HEK293 (cell line): ENCODE measurements around the gene SPINDOC.

ENCODE experiments used
- GLIS1 ChIP-seq: fragments of 450-650 bp; formaldehyde crosslinking; IDR thresholded peaks from 2 replicates; pipeline ENCODE4 v1.5.1; 2016; ENCODE audit warnings: missing biosample characterization, missing genetic modification characterization
- HOXC10 ChIP-seq: sonication (generic); formaldehyde crosslinking; IDR thresholded peaks from 2 replicates; pipeline ENCODE4 v1.8.1; 2023; ENCODE audit warnings: mild to moderate bottlenecking, missing genetic modification reagents
- RBAK ChIP-seq: fragments of 450-650 bp; formaldehyde crosslinking; IDR thresholded peaks from 2 replicates; pipeline ENCODE4 v1.5.1; 2016; ENCODE audit warnings: missing biosample characterization, missing genetic modification characterization
- TCF7L2 ChIP-seq: IDR thresholded peaks from 2 replicates; pipeline ENCODE4 v1.6.1; 2011; ENCODE audit warnings: low read depth, mild to moderate bottlenecking, inconsistent platforms, low read length, moderate library complexity, borderline replicate concordance
- YY1 ChIP-seq: fragments of 450-650 bp; formaldehyde crosslinking; IDR thresholded peaks from 2 replicates; pipeline ENCODE4 v1.5.1; 2018; ENCODE audit warnings: missing biosample characterization, missing genetic modification characterization
- ZFP41 ChIP-seq: fragments of 450-650 bp; formaldehyde crosslinking; IDR thresholded peaks from 2 replicates; pipeline ENCODE4 v1.5.1; 2016; ENCODE audit warnings: missing biosample characterization, missing genetic modification characterization, borderline replicate concordance
- ZNF266 ChIP-seq: fragments of 450-650 bp; formaldehyde crosslinking; IDR thresholded peaks from 2 replicates; pipeline ENCODE4 v1.5.1; 2016; ENCODE audit warnings: missing biosample characterization, missing genetic modification characterization, low read depth
- ZNF292 ChIP-seq: fragments of 450-650 bp; formaldehyde crosslinking; IDR thresholded peaks from 2 replicates; pipeline ENCODE4 v1.5.1; 2016; ENCODE audit warnings: low read depth, missing biosample characterization, missing genetic modification characterization, borderline replicate concordance
- ZNF341 ChIP-seq: fragments of 450-650 bp; formaldehyde crosslinking; IDR thresholded peaks from 2 replicates; pipeline ENCODE4; 2016; ENCODE audit warnings: low read depth, missing biosample characterization, missing genetic modification characterization
- ZNF350 ChIP-seq: fragments of 450-650 bp; formaldehyde crosslinking; IDR thresholded peaks from 2 replicates; pipeline ENCODE4 v1.5.0; 2017; ENCODE audit warnings: missing biosample characterization, mild to moderate bottlenecking, missing genetic modification characterization
- ZNF391 ChIP-seq: fragments of 450-650 bp; formaldehyde crosslinking; IDR thresholded peaks from 2 replicates; pipeline ENCODE4 v1.5.1; 2016; ENCODE audit warnings: low read depth, missing biosample characterization, missing genetic modification characterization, borderline replicate concordance
- ZNF426 ChIP-seq: fragments of 450-650 bp; formaldehyde crosslinking; IDR thresholded peaks from 2 replicates; pipeline ENCODE4 v1.5.1; 2017; ENCODE audit warnings: missing biosample characterization, missing genetic modification characterization, mild to moderate bottlenecking, inconsistent platforms, moderate library complexity
- ZNF548 ChIP-seq: fragments of 450-650 bp; formaldehyde crosslinking; IDR thresholded peaks from 2 replicates; pipeline ENCODE4 v1.5.1; 2016; ENCODE audit warnings: missing biosample characterization, missing genetic modification characterization
- ZNF621 ChIP-seq: fragments of 450-650 bp; formaldehyde crosslinking; IDR thresholded peaks from 2 replicates; pipeline ENCODE4 v1.5.1; 2017; ENCODE audit warnings: missing biosample characterization, missing genetic modification characterization
- ZNF623 ChIP-seq: fragments of 450-650 bp; formaldehyde crosslinking; IDR thresholded peaks from 2 replicates; pipeline ENCODE4 v1.5.1; 2016; ENCODE audit warnings: missing biosample characterization, missing genetic modification characterization
- ZNF776 ChIP-seq: fragments of 450-650 bp; formaldehyde crosslinking; IDR thresholded peaks from 2 replicates; pipeline ENCODE4 v1.5.0; 2017; ENCODE audit warnings: missing biosample characterization, missing genetic modification characterization, borderline replicate concordance
- ZNF837 ChIP-seq: fragments of 450-650 bp; formaldehyde crosslinking; IDR thresholded peaks from 2 replicates; pipeline ENCODE4 v1.5.1; 2016; ENCODE audit warnings: missing biosample characterization, missing genetic modification characterization
- TF ChIP-seq, protein P1 (sequence below): fragments of 450-650 bp; formaldehyde crosslinking; IDR thresholded peaks from 2 replicates; pipeline ENCODE4 v1.5.1; 2016; ENCODE audit warnings: missing biosample characterization, missing genetic modification characterization
- TF ChIP-seq, protein P2 (sequence below): fragments of 450-650 bp; formaldehyde crosslinking; IDR thresholded peaks from 2 replicates; pipeline ENCODE4 v1.5.1; 2016; ENCODE audit warnings: missing biosample characterization, missing genetic modification characterization
- TF ChIP-seq, protein P3 (sequence below): fragments of 450-650 bp; formaldehyde crosslinking; IDR thresholded peaks from 2 replicates; pipeline ENCODE4 v1.5.1; 2016; ENCODE audit warnings: missing biosample characterization, missing genetic modification characterization

The SPINDOC gene

DNA sequence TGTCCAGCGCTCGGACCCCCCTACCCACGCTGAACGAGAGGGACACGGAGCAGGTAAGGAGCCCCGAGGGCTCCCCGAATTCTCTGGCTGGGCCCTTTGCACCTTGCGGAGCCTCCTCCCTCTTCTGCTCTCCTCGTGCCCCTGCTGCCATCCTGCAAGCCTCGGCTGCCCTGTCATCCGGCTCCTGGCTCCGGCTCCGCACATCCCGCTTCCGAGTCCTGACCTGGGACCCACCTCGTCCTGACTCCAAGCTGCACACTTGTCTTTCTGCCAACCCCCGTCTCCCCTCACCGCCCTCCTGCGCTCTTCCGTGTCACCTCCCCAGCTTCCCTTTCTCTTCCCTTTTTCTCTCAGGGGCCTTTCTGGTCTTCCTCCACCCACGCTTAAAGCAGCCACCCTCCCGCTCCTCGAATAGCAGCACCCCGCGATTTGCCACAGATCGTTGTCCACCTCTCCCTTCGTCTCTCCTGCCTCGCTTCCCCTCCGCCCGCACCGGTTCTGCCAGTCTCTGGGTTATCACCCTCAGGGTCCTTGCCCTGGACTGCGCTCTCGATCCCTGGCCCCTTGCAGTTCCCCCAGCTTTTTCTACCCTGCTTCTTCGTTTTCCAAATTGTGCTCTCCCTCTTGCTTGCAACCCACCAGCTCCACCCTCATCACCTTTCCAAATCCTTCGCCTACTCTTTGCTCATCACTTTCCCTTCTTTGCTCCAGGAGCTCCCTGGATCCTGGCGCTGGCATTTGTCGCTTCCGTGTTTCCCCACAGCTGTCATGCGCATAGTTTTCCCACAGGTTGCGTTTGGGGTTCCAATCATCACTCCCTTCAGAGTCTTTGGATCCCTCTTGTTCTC is 26.5 kb downstream of the SPINDOC start (continued):
- TF ChIP-seq ZFP41 (tag by site-specific recombination) = no peak
- TF ChIP-seq, protein P1, sequence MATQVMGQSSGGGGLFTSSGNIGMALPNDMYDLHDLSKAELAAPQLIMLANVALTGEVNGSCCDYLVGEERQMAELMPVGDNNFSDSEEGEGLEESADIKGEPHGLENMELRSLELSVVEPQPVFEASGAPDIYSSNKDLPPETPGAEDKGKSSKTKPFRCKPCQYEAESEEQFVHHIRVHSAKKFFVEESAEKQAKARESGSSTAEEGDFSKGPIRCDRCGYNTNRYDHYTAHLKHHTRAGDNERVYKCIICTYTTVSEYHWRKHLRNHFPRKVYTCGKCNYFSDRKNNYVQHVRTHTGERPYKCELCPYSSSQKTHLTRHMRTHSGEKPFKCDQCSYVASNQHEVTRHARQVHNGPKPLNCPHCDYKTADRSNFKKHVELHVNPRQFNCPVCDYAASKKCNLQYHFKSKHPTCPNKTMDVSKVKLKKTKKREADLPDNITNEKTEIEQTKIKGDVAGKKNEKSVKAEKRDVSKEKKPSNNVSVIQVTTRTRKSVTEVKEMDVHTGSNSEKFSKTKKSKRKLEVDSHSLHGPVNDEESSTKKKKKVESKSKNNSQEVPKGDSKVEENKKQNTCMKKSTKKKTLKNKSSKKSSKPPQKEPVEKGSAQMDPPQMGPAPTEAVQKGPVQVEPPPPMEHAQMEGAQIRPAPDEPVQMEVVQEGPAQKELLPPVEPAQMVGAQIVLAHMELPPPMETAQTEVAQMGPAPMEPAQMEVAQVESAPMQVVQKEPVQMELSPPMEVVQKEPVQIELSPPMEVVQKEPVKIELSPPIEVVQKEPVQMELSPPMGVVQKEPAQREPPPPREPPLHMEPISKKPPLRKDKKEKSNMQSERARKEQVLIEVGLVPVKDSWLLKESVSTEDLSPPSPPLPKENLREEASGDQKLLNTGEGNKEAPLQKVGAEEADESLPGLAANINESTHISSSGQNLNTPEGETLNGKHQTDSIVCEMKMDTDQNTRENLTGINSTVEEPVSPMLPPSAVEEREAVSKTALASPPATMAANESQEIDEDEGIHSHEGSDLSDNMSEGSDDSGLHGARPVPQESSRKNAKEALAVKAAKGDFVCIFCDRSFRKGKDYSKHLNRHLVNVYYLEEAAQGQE (tag by site-specific recombination) = no peak
- no peak for TF ChIP-seq ZNF426
- no peak for TF ChIP-seq ZNF266 (tag by site-specific recombination)
- TF ChIP-seq TCF7L2 = no peak
- TF ChIP-seq ZNF623 (tag by site-specific recombination) = no peak
- 0 out of 2 replicates have a peak, but pooled peaks have one; percentile 12 for TF ChIP-seq ZNF391 (tag by site-specific recombination)
- TF ChIP-seq ZNF776 (tag by site-specific recombination) = no peak
- TF ChIP-seq RBAK (tag by site-specific recombination) = no peak
- TF ChIP-seq ZNF548 (tag by site-specific recombination) = no peak
- TF ChIP-seq ZNF292 (tag by site-specific recombination) = no peak
- no peak for TF ChIP-seq ZNF837
- no peak for TF ChIP-seq HOXC10 (CRISPR knock-in tag)
- TF ChIP-seq, protein P2, sequence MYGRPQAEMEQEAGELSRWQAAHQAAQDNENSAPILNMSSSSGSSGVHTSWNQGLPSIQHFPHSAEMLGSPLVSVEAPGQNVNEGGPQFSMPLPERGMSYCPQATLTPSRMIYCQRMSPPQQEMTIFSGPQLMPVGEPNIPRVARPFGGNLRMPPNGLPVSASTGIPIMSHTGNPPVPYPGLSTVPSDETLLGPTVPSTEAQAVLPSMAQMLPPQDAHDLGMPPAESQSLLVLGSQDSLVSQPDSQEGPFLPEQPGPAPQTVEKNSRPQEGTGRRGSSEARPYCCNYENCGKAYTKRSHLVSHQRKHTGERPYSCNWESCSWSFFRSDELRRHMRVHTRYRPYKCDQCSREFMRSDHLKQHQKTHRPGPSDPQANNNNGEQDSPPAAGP (tag by site-specific recombination) = no peak
- TF ChIP-seq, protein P3, sequence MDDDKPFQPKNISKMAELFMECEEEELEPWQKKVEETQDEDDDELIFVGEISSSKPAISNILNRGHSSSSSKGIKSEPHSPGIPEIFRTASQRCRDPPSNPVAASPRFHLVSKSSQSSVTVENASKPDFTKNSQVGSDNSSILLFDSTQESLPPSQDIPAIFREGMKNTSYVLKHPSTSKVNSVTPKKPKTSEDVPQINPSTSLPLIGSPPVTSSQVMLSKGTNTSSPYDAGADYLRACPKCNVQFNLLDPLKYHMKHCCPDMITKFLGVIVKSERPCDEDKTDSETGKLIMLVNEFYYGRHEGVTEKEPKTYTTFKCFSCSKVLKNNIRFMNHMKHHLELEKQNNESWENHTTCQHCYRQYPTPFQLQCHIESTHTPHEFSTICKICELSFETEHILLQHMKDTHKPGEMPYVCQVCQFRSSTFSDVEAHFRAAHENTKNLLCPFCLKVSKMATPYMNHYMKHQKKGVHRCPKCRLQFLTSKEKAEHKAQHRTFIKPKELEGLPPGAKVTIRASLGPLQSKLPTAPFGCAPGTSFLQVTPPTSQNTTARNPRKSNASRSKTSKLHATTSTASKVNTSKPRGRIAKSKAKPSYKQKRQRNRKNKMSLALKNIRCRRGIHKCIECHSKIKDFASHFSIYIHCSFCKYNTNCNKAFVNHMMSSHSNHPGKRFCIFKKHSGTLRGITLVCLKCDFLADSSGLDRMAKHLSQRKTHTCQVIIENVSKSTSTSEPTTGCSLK = no peak
- no peak for TF ChIP-seq YY1 (tag by site-specific recombination)
- TF ChIP-seq ZNF350 (tag by site-specific recombination) = no peak
- TF ChIP-seq ZNF621 (tag by site-specific recombination) = no peak
- TF ChIP-seq ZNF341 (tag by site-specific recombination) = peak; percentile 99
- peak; percentile 13; the same call in 1 of the 2 replicates for TF ChIP-seq GLIS1 (tag by site-specific recombination)
